ENCODE data around the gene GEMIN5. TPM values are rescaled to one million over a fixed set of nuclear protein-coding genes. Genes with fewer than 3 reads are reported as not detected.
"Not testable (repeated sequence)": the region's sequence is repeated elsewhere in the genome, so short reads cannot be mapped to it uniquely, and the experiment has no call there.

The GEMIN5 gene
- total RNA-seq, 1 experiment from 2014 or later = 35.8 TPM

- H4K20me1 ChIP-seq (ENCODE audit: control insufficient read depth, insufficient read depth, insufficient read length) = no peaks in the 10 kb centered on the region
- no peak for TF ChIP-seq CTCF (conservative IDR thresholded peaks at IDR 0.05)
- H3K79me1 ChIP-seq (ENCODE audit: insufficient read depth, low read depth, low read length, poor library complexity, severe bottlenecking) = no peaks in the 10 kb centered on the region
- WGBS (ENCODE audit: extremely low coverage, insufficient read length, low lambda C conversion rate) = no CpG with 5 or more reads among the region's 9 CpGs
- H3K27ac ChIP-seq (ENCODE audit: insufficient read length, low read depth, low read length) = no peak overlapping the region
- peak overlapping the region; percentile 98 for H3K4me2 ChIP-seq (ENCODE audit: insufficient read depth, insufficient read length, low read length)
- H3T11ph ChIP-seq (ENCODE audit: low read length) = no peak overlapping the region
- Mint-ChIP-seq H3K27me3 (ENCODE audit: low read depth) (no peaks in the 10 kb centered on the region), H3K4me3 (peak overlapping the region; percentile 95 to 97; a peak in 4 of 5 replicates), H3K4me1 (peaks cover 13 to 14% of the 10 kb centered on the region in 2 experiments), H3K27ac (no peak overlapping the region; a peak in 1 of 7 replicates), H3K9me3 (no peaks in the 10 kb centered on the region), H3K36me3 (ENCODE audit: insufficient read depth in 1 of 3, low read depth in 3 of 3) (peaks cover 2 to 9% (median 3%) of the 10 kb centered on the region in 3 experiments; a peak in 6 of 7 replicates)
- H3K27me3 ChIP-seq (ENCODE audit: insufficient read depth, low read length) = no peaks in the 10 kb centered on the region
- H3K23me2 ChIP-seq (ENCODE audit: insufficient read length, low read depth, low read length, poor library complexity, severe bottlenecking) = peaks cover 8% of the 10 kb centered on the region
- no peak overlapping the region for H3K56ac ChIP-seq (ENCODE audit: insufficient read length, low read depth, low read length)
- H4K91ac ChIP-seq (ENCODE audit: insufficient read length, low read depth, low read length) = no peak overlapping the region
- no peak overlapping the region for H2BK120ac ChIP-seq (ENCODE audit: low read depth, low read length, poor library complexity, severe bottlenecking)
- H4K8ac ChIP-seq (replicated peaks; ENCODE audit: insufficient read length, low read depth, low read length) = no peak overlapping the region
- H3K9ac ChIP-seq (ENCODE audit: extremely low read depth, insufficient read length, low read length) = peak overlapping the region; percentile 45
- no peak overlapping the region for H2BK15ac ChIP-seq (ENCODE audit: low read depth, low read length)
- H2BK12ac ChIP-seq (ENCODE audit: insufficient read length, low read depth, low read length) = no peak overlapping the region
- H3K4ac ChIP-seq (ENCODE audit: low read depth, low read length) = no peak overlapping the region
- no peak for DNase-seq
- peaks cover 9% of the 10 kb centered on the region for H3K79me2 ChIP-seq (ENCODE audit: insufficient read depth, low read length)
- no peak overlapping the region for H2BK20ac ChIP-seq (ENCODE audit: low read depth, low read length, poor library complexity, severe bottlenecking)
- H2AFZ ChIP-seq (ENCODE audit: low read length) = no peak overlapping the region
- H3K18ac ChIP-seq (ENCODE audit: insufficient read length, low read depth, low read length) = no peak overlapping the region
- H4K5ac ChIP-seq (ENCODE audit: insufficient read length, low read depth, low read length) = no peak overlapping the region
- no peak overlapping the region for H2AK5ac ChIP-seq (ENCODE audit: insufficient read length, low read length)
- H3K23ac ChIP-seq (ENCODE audit: insufficient read length, low read depth, low read length) = no peak overlapping the region
- H3K14ac ChIP-seq (ENCODE audit: insufficient read depth, low read length) = no peak overlapping the region
- no peaks in the 10 kb centered on the region; the same call in 1 of the 2 replicates for H3K4me1 ChIP-seq (ENCODE audit: insufficient read depth, low read length)
- no peaks in the 10 kb centered on the region for H3K9me3 ChIP-seq (ENCODE audit: control insufficient read depth, low read depth, low read length)
- no peak overlapping the region for H2BK5ac ChIP-seq (ENCODE audit: insufficient read length, low read length)
Measured at GRCh38 chr5:154940375-154940771, 2.4 kb upstream of the GEMIN5 start.

DNA sequence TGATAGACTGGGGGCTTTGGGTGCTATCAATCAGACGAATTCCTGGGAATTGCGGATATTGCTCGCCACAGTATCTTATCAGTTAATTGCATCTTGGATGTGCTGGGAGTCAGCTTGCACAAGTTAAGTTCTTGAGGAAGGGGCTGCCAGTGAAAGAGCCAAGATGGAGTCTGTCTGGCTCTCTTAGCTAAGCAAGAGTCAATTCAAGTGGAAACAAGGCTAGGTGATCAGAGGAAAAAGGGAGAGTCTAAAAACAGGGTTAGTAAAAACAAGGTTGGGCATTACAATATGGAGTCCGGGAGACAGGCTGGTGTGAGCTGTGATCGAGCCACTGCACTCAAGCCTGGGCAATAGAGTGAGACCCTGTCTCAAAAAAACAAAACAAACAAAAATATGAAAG is 1.4 kb upstream of the GEMIN5 start:
- H3K79me2 ChIP-seq (ENCODE audit: insufficient read depth, low read length); H2AFZ ChIP-seq (ENCODE audit: low read length); H3K27ac Mint-ChIP-seq: not testable (repeated sequence)

More for the DNA sequence above, 1.4 kb upstream of the GEMIN5 start:
- not testable (repeated sequence) for H2BK20ac ChIP-seq (ENCODE audit: low read depth, low read length, poor library complexity, severe bottlenecking); H3K23me2 ChIP-seq (ENCODE audit: insufficient read length, low read depth, low read length, poor library complexity, severe bottlenecking); H3K18ac ChIP-seq (ENCODE audit: insufficient read length, low read depth, low read length); H3K79me1 ChIP-seq (ENCODE audit: insufficient read depth, low read depth, low read length, poor library complexity, severe bottlenecking); H3K4me1 ChIP-seq (ENCODE audit: insufficient read depth, low read length); H2BK12ac ChIP-seq (ENCODE audit: insufficient read length, low read depth, low read length); H3K27me3 ChIP-seq (ENCODE audit: insufficient read depth, low read length); H3K4me2 ChIP-seq (ENCODE audit: insufficient read depth, insufficient read length, low read length); H4K91ac ChIP-seq (ENCODE audit: insufficient read length, low read depth, low read length); H2AK5ac ChIP-seq (ENCODE audit: insufficient read length, low read length); H3K27me3 Mint-ChIP-seq (ENCODE audit: low read depth); H3T11ph ChIP-seq (ENCODE audit: low read length); DNase-seq; H3K9ac ChIP-seq (ENCODE audit: extremely low read depth, insufficient read length, low read length); H2BK5ac ChIP-seq (ENCODE audit: insufficient read length, low read length); H4K20me1 ChIP-seq (ENCODE audit: control insufficient read depth, insufficient read depth, insufficient read length); H3K27ac ChIP-seq (ENCODE audit: insufficient read length, low read depth, low read length); H3K9me3 Mint-ChIP-seq; H4K8ac ChIP-seq (replicated peaks; ENCODE audit: insufficient read length, low read depth, low read length); H2BK120ac ChIP-seq (ENCODE audit: low read depth, low read length, poor library complexity, severe bottlenecking); H3K23ac ChIP-seq (ENCODE audit: insufficient read length, low read depth, low read length); H3K56ac ChIP-seq (ENCODE audit: insufficient read length, low read depth, low read length); H3K4ac ChIP-seq (ENCODE audit: low read depth, low read length); H3K14ac ChIP-seq (ENCODE audit: insufficient read depth, low read length); H2BK15ac ChIP-seq (ENCODE audit: low read depth, low read length); H3K9me3 ChIP-seq (ENCODE audit: control insufficient read depth, low read depth, low read length); H3K4me3 Mint-ChIP-seq; H4K5ac ChIP-seq (ENCODE audit: insufficient read length, low read depth, low read length)
- Mint-ChIP-seq H3K36me3 (ENCODE audit: insufficient read depth in 1 of 3, low read depth in 3 of 3) (peaks cover 11 to 19% (median 13%) of the 10 kb centered on the region in 3 experiments; a peak in 6 of 7 replicates), H3K4me1 (peaks cover 13 to 16% of the 10 kb centered on the region in 2 experiments)
- no CpG with 5 or more reads among the region's 5 CpGs for WGBS (ENCODE audit: extremely low coverage, insufficient read length, low lambda C conversion rate)
